ENCODE results near the gene FAM20C. TPM values are rescaled to one million over a fixed set of nuclear protein-coding genes. Genes with fewer than 3 reads are reported as not detected.

Gene FAM20C
- total and polyA plus RNA-seq, 2 donors (not counting 3 experiments of a cell fraction or from before 2014, with no cell fraction given) = 14.2 to 34.5 TPM

GRCh38 chr7:154096-154799 is 38.1 kb upstream of the FAM20C start:
- H3K4me2 ChIP-seq (ENCODE audit: insufficient read depth, low read length) = no peak overlapping the region
- no peak overlapping the region for H3K27ac ChIP-seq (ENCODE audit: insufficient read depth, low read depth, low read length)
- H4K20me1 ChIP-seq (replicated peaks; ENCODE audit: control insufficient read depth, extremely low read depth, insufficient read depth, low read length) = no peaks in the 10 kb centered on the region
- H3K9me3 ChIP-seq (replicated peaks; ENCODE audit: control insufficient read depth, insufficient read depth, low read length) = no peaks in the 10 kb centered on the region
- H2AFZ ChIP-seq (ENCODE audit: low read depth, low read length) = no peak overlapping the region
- ChIA-PET POLR2A (no interaction called here), CTCF (interaction anchor here (1.7 to 1.9 kb wide), 2 partner anchors 17 to 38 kb away, joined by 4 read pairs; partner anchors contain the start of gene FAM20C)
- TF ChIP-seq GATA2 (IDR thresholded peaks at IDR 0.05; ENCODE audit: insufficient read depth, insufficient read length, low read depth, low read length) = no peak
- TF ChIP-seq JUN (IDR thresholded peaks at IDR 0.05; ENCODE audit: borderline replicate concordance, insufficient read depth, insufficient read length, low read depth) = no peak
- TF ChIP-seq CTCF (IDR thresholded peaks at IDR 0.05; ENCODE audit: extremely low read depth in 1 of 2, insufficient read depth in 1 of 2, low read depth in 1 of 2, low read length in 2 of 2) = no peak
- no peak for TF ChIP-seq MAX (IDR thresholded peaks at IDR 0.05; ENCODE audit: insufficient read depth, insufficient read length)
- no peak overlapping the region for H3K9ac ChIP-seq (replicated peaks; ENCODE audit: extremely low read depth, insufficient read depth, low read length)
- BruUV-seq (replicated peaks) = no TSS peak
- peaks cover 6% of the 10 kb centered on the region for H3K4me1 ChIP-seq (ENCODE audit: control insufficient read depth, extremely low read depth, insufficient read depth, low read length)
- intact Hi-C loops (cut with micrococcal nuclease) (no loop called here), dilution Hi-C loops (cut with MboI; ENCODE audit: extremely low pct_ligation_motif_present, low sequenced_read_pairs) (no loop called here)
- H3K36me3 ChIP-seq (ENCODE audit: control insufficient read depth in 2 of 2, extremely low read depth in 1 of 2, insufficient read depth in 2 of 2, low read length in 2 of 2) = no peaks in the 10 kb centered on the region
- H3K9me1 ChIP-seq (replicated peaks; ENCODE audit: control insufficient read depth, extremely low read depth, insufficient read depth, low read length) = no peaks in the 10 kb centered on the region
- H3K4me3 ChIP-seq (replicated peaks in 1 of 3; ENCODE audit: insufficient read depth in 1 of 3, low read depth in 1 of 3, low read length in 3 of 3) = no peak overlapping the region
- DNase-seq (ENCODE audit: low read depth, low spot score) (no peak), FAIRE-seq (no peak)
- no peaks in the 10 kb centered on the region for H3K79me2 ChIP-seq (ENCODE audit: control insufficient read depth, insufficient read depth, low read length)
- peaks cover 0 to 3% of the 10 kb centered on the region in 2 experiments for H3K27me3 ChIP-seq (ENCODE audit: control insufficient read depth in 2 of 2, insufficient read depth in 2 of 2, low read length in 2 of 2)
